ENCODE data around the gene FALEC. TPM values are rescaled to one million over a fixed set of nuclear protein-coding genes. Genes with fewer than 3 reads are reported as not detected.
"Not testable (repeated sequence)": the region's sequence is repeated elsewhere in the genome, so short reads cannot be mapped to it uniquely, and the experiment has no call there.

Gene FALEC
- total and polyA plus RNA-seq, 5 donors from 2014 or later, result 0.42 TPM; not detected in 4

DNA sequence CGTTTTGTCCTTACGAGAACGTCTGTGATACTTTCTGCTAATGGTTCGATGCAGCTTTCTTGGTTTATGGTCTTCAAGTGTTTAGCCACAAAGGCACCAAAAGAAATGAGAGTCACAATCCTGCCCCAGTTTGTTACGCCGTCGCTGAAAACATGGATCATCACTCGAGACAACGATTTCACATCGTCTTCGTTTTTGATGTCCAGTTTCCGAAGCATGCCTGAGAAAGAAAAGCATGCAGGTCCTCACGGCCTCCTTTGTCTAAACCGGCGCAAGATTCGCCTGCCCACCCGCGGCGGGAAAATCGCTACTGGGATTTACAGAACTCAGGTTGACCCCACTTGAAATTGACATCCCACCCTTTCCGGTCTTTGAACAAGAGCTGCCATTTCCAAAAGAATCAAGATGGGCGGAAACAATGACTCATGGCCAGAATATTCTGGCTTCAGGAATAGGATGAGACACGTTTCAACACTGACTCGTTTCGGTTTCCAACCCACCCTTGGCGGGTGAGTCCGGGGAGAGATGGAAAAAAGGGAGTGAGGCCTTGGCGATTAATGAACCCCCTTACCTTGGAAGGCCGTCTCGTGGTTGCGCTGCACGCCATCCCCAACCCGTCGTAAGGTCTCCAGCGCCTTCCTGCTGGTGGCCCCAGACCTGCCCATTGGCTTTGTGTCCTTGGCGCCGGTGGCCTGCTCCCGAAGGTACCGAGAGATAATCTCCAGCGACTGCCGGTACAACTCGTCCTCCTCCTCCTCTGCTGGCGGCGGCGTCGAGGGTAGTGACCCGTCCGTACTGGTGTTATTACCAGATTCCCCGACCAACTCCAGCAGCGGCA lies 62.9 kb downstream of the FALEC start:
- ATAC-seq (ENCODE audit: low read depth in 2 of 2) (no peak), DNase-seq (peak in 2 of 3 donors; percentile 42 to 55)
- H3K4me1 ChIP-seq (ENCODE audit: control insufficient read depth, insufficient read depth, low read length, poor library complexity, severe bottlenecking), result peaks cover 30% of the 10 kb centered on the region
- peak overlapping the region; percentile 95 for H3K27ac ChIP-seq (ENCODE audit: insufficient read depth, low read length, poor library complexity, severe bottlenecking)
- H3K4me3 Mint-ChIP-seq, result peak overlapping the region; percentile 98 to 100 (median 99)
- no peaks in the 10 kb centered on the region for H3K27me3 ChIP-seq (ENCODE audit: control insufficient read depth, insufficient read depth, low read length)
- H3K9me3 Mint-ChIP-seq, result peaks cover 0 to 3% (median 0%) of the 10 kb centered on the region in 7 donors
- H3K36me3 ChIP-seq (ENCODE audit: control insufficient read depth, insufficient read depth, low read length), result peaks cover 52% of the 10 kb centered on the region
- peak overlapping the region; percentile 99 for H3K4me3 ChIP-seq (ENCODE audit: low read depth, low read length)
- H3K27me3 Mint-ChIP-seq, result peaks cover 9% of the 10 kb centered on the region
- H3K36me3 Mint-ChIP-seq, result peaks cover 53% of the 10 kb centered on the region
- H3K27ac Mint-ChIP-seq, result peak overlapping the region; percentile 97 to 99 (median 98)
- peaks cover 11 to 37% (median 28%) of the 10 kb centered on the region in 4 donors for H3K4me1 Mint-ChIP-seq
- H3K9me3 ChIP-seq (ENCODE audit: control insufficient read depth in 2 of 2, low read length in 2 of 2), result no peaks in the 10 kb centered on the region

DNA sequence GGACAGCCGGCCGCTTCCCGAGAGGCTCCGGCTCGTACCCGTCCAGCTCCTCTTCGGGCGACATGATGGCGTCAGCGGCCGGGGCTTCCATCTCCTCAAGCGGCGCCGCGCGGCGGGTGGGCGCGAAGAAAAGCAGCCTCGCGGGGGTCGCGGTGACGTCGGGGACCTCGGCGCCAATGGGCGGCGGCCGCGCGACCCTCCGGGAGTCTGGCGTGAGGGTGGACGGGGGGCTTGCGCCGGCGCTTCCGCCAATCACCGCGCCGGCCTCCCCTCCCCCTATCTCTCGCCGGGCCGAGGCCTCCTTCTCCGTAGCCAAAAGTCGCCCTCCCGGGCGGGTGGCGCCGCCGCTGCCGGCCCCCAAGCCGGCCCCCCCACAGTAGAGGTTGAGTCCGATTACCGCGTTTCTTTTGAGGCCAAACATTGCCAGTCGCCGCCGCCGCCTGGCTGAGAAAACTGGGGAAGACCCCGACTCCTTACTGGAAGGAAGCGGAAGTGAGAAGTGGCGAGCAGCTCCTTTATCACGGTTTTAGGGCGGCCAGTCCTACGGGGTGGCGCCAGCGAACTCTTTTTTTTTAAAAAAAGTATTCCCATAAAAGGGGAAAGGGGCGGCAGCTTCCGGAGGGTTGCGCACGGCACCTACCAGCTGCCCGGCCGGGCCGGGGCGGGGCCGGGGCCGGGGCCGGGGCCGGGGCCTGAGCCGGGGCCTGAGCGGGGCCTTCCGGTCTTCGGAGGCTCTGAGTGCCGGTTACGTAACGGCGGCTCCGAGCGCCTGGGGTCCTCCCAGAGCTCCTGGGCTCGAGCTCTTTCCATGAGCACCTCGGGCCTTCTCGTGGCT lies 63.8 kb downstream of the FALEC start, which contains the start of gene MCL1:
Gene MCL1, minus strand, starts transcription at position 501 of the 835 bp plus-strand sequence. Its CDS starts 80 bp downstream, at position 421.
- DNase-seq (peak; percentile 82 to 95 (median 83)), ATAC-seq (ENCODE audit: low read depth in 2 of 2) (peak; percentile 82 to 88)
- Mint-ChIP-seq H3K9me3 (peaks cover 0 to 3% (median 0%) of the 10 kb centered on the region in 7 donors), H3K4me1 (peaks cover 11 to 33% (median 25%) of the 10 kb centered on the region in 4 donors), H3K27me3 (peaks cover 9% of the 10 kb centered on the region), H3K27ac (peak within 1 kb of the TSS; percentile 97 to 99 (median 98)), H3K4me3 (peak within 1 kb of the TSS; percentile 98 to 100 (median 99)), H3K36me3 (peaks cover 47% of the 10 kb centered on the region)
- H3K4me1 ChIP-seq (ENCODE audit: control insufficient read depth, insufficient read depth, low read length, poor library complexity, severe bottlenecking), result peaks cover 22% of the 10 kb centered on the region
- H3K36me3 ChIP-seq (ENCODE audit: control insufficient read depth, insufficient read depth, low read length), result peaks cover 45% of the 10 kb centered on the region
- H3K27ac ChIP-seq (ENCODE audit: insufficient read depth, low read length, poor library complexity, severe bottlenecking), result peak within 1 kb of the TSS; percentile 95
- H3K9me3 ChIP-seq (ENCODE audit: control insufficient read depth in 2 of 2, low read length in 2 of 2), result no peaks in the 10 kb centered on the region
- H3K27me3 ChIP-seq (ENCODE audit: control insufficient read depth, insufficient read depth, low read length), result no peaks in the 10 kb centered on the region
- peak within 1 kb of the TSS; percentile 99 for H3K4me3 ChIP-seq (ENCODE audit: low read depth, low read length)

DNA sequence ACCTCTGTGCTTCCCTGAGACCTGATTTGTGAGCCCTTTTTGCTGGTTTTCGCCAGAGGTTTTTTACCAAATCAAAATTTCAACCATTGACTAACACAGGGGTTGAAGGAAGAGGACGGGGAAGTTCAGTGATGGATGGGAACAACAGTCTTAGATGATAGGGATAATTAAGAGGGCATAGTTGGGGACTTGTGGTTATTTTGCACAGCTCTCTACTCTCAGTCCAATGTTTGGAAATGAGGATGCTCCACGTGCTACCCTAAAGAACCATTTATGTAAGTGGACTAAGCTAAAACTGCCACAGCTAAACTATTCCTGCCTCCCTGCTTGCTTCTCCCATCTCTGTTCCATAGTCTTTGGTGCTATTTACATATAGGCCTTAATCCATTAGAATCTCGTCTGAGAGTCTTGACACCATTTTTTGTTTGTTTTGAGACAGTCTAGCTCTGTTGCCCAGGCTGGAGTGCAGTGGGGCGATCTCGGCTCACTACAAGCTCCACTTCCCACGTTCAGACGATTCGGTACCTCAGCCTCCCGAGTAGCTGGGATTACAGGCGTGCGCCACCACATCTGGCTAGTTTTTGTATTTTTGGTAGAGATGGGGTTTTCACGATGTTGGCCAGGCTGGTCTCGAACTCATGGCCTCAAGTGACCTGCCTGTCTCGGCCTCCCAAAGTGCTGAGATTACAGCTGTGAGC lies 64.5 kb downstream of the FALEC start:
- peak overlapping the region; percentile 82 to 99 (median 98) for H3K4me3 Mint-ChIP-seq
- no peaks in the 10 kb centered on the region for H3K9me3 ChIP-seq (ENCODE audit: control insufficient read depth in 2 of 2, low read length in 2 of 2)
- H3K27ac ChIP-seq (ENCODE audit: insufficient read depth, low read length, poor library complexity, severe bottlenecking), result peak overlapping the region; percentile 95
- peaks cover 9% of the 10 kb centered on the region for H3K27me3 Mint-ChIP-seq
- H3K4me1 ChIP-seq (ENCODE audit: control insufficient read depth, insufficient read depth, low read length, poor library complexity, severe bottlenecking), result peaks cover 15% of the 10 kb centered on the region
- H3K4me1 Mint-ChIP-seq, result peaks cover 11 to 27% (median 20%) of the 10 kb centered on the region in 4 donors
- H3K9me3 Mint-ChIP-seq, result peaks cover 0 to 3% (median 0%) of the 10 kb centered on the region in 7 donors
- H3K36me3 Mint-ChIP-seq, result peaks cover 40% of the 10 kb centered on the region
- H3K27me3 ChIP-seq (ENCODE audit: control insufficient read depth, insufficient read depth, low read length), result no peaks in the 10 kb centered on the region
- DNase-seq (no peak), ATAC-seq (ENCODE audit: low read depth in 2 of 2) (peak in 1 of 2 donors; percentile 1)
- H3K4me3 ChIP-seq (ENCODE audit: low read depth, low read length), result peak overlapping the region; percentile 83
- peak overlapping the region; percentile 94 to 97 (median 97) for H3K27ac Mint-ChIP-seq
- peaks cover 37% of the 10 kb centered on the region for H3K36me3 ChIP-seq (ENCODE audit: control insufficient read depth, insufficient read depth, low read length)

DNA sequence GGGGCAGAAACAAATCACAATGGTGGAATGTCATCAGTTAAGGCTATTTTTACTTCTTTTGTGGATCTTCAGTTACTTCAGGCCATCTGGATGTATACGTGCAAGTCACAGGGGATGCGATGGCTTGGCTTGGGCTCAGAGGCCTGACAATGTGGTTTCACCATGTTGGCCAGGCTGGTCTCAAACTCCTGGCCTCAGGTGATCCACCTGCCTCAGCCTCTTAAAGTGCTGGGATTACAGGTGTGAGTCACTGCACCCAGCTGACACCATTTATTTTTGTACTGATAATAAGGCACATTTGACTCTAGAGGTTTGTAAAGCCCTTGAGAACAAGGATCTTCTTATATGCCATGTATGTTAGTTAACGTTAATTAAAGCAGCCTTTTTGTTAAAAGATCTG lies 65.4 kb downstream of the FALEC start:
- H3K4me1 ChIP-seq (ENCODE audit: control insufficient read depth, insufficient read depth, low read length, poor library complexity, severe bottlenecking); ATAC-seq (ENCODE audit: low read depth in 2 of 2); H3K27me3 ChIP-seq (ENCODE audit: control insufficient read depth, insufficient read depth, low read length); H3K9me3 ChIP-seq (ENCODE audit: control insufficient read depth in 2 of 2, low read length in 2 of 2); H3K4me3 ChIP-seq (ENCODE audit: low read depth, low read length); H3K9me3 Mint-ChIP-seq; H3K27ac ChIP-seq (ENCODE audit: insufficient read depth, low read length, poor library complexity, severe bottlenecking); DNase-seq; H3K27me3 Mint-ChIP-seq: not testable (repeated sequence)
- Mint-ChIP-seq H3K4me3 (peak overlapping the region; percentile 82 to 99 (median 98)), H3K4me1 (peaks cover 11 to 30% (median 20%) of the 10 kb centered on the region in 4 donors), H3K36me3 (peaks cover 31% of the 10 kb centered on the region), H3K27ac (peak overlapping the region; percentile 94 to 97 (median 97))
- peaks cover 29% of the 10 kb centered on the region for H3K36me3 ChIP-seq (ENCODE audit: control insufficient read depth, insufficient read depth, low read length)

DNA sequence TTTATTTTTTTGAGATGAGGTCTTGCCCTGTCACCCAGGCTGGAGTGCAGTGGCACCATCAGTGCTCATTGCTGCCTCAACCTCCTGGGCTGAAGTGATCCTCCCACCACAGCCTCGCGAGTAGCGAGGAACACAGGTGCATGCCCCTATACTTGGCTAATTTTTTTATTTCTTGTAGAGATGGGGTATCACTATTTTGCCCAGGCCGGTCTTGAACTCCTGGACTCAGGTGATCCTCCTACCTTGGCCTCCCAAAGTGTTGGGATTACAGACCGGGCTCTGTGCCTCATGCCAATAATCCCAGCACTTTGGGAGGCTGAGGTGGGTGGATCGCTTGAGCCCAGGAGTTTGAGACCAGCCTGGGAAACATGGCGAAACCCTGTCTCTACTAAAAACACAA lies 65.9 kb downstream of the FALEC start:
- peaks cover 26% of the 10 kb centered on the region for H3K36me3 Mint-ChIP-seq
- H3K27me3 Mint-ChIP-seq; ATAC-seq (ENCODE audit: low read depth in 2 of 2); H3K27me3 ChIP-seq (ENCODE audit: control insufficient read depth, insufficient read depth, low read length); H3K4me1 ChIP-seq (ENCODE audit: control insufficient read depth, insufficient read depth, low read length, poor library complexity, severe bottlenecking); DNase-seq; H3K4me3 Mint-ChIP-seq; H3K9me3 ChIP-seq (ENCODE audit: control insufficient read depth in 2 of 2, low read length in 2 of 2); H3K4me3 ChIP-seq (ENCODE audit: low read depth, low read length); H3K27ac ChIP-seq (ENCODE audit: insufficient read depth, low read length, poor library complexity, severe bottlenecking); H3K9me3 Mint-ChIP-seq: not testable (repeated sequence)
- H3K27ac Mint-ChIP-seq, result peak overlapping the region in 1 of 3 donors; percentile 97
- H3K4me1 Mint-ChIP-seq, result peaks cover 11 to 32% (median 20%) of the 10 kb centered on the region in 4 donors
- H3K36me3 ChIP-seq (ENCODE audit: control insufficient read depth, insufficient read depth, low read length), result peaks cover 24% of the 10 kb centered on the region

DNA sequence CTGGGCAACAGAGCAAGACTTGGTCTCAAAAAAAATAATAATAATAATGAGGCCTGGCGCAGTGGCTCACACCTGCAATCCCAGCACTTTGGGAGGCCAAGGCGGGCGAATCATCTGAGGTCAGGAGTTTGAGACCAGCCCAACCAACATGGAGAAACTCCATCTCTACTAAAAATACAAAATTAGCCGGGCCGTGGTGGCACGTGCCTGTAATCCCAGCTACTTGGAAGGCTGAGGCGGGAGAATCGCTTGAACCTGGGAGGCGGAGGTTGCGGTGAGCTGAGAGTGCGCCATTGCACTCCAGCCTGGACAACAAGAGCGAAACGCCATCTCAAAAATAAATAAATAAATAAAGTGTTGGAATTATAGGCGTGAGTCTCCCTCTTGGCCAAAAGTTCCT lies 66.4 kb downstream of the FALEC start:
- H3K9me3 Mint-ChIP-seq; H3K27ac ChIP-seq (ENCODE audit: insufficient read depth, low read length, poor library complexity, severe bottlenecking); H3K27me3 Mint-ChIP-seq; DNase-seq; H3K4me1 ChIP-seq (ENCODE audit: control insufficient read depth, insufficient read depth, low read length, poor library complexity, severe bottlenecking); H3K27me3 ChIP-seq (ENCODE audit: control insufficient read depth, insufficient read depth, low read length); H3K9me3 ChIP-seq (ENCODE audit: control insufficient read depth in 2 of 2, low read length in 2 of 2); ATAC-seq (ENCODE audit: low read depth in 2 of 2); H3K4me3 ChIP-seq (ENCODE audit: low read depth, low read length): not testable (repeated sequence)
- Mint-ChIP-seq H3K4me1 (peaks cover 11 to 32% (median 20%) of the 10 kb centered on the region in 4 donors), H3K4me3 (peak overlapping the region in 1 of 4 donors; percentile 74), H3K27ac (peak overlapping the region in 1 of 3 donors; percentile 42), H3K36me3 (peaks cover 21% of the 10 kb centered on the region)
- peaks cover 19% of the 10 kb centered on the region for H3K36me3 ChIP-seq (ENCODE audit: control insufficient read depth, insufficient read depth, low read length)

DNA sequence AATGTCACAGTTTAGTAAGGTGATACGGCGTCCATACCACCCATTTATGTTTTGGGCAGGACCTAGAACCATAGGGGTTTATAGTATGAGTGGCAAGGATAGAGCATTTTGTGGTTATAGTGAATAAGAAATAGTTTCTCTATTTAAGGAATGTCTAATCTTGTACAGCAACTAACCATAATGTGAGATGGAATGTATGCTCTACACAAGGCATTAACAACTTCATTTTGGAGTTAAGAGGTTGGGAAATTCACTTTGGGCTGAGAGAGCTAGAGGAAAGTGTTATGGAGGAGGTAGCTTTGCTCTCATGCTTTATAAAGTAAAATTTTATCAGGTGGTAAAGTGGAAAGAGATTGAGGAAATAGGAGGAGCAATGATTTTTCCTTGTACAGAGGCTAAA lies 66.8 kb downstream of the FALEC start:
- Histone ChIP-seq H3K27me3 (ENCODE audit: control insufficient read depth, insufficient read depth, low read length) (no peaks in the 10 kb centered on the region), H3K4me1 (ENCODE audit: control insufficient read depth, insufficient read depth, low read length, poor library complexity, severe bottlenecking) (peaks cover 8% of the 10 kb centered on the region), H3K36me3 (ENCODE audit: control insufficient read depth, insufficient read depth, low read length) (peaks cover 15% of the 10 kb centered on the region), H3K4me3 (ENCODE audit: low read depth, low read length) (no peak overlapping the region), H3K27ac (ENCODE audit: insufficient read depth, low read length, poor library complexity, severe bottlenecking) (no peak overlapping the region), H3K9me3 (ENCODE audit: control insufficient read depth in 2 of 2, low read length in 2 of 2) (no peaks in the 10 kb centered on the region)
- peaks cover 0 to 2% (median 0%) of the 10 kb centered on the region in 7 donors for H3K9me3 Mint-ChIP-seq
- peaks cover 11 to 32% (median 20%) of the 10 kb centered on the region in 4 donors for H3K4me1 Mint-ChIP-seq
- H3K4me3 Mint-ChIP-seq, result peak overlapping the region in 1 of 4 donors; percentile 74
- H3K27me3 Mint-ChIP-seq, result peaks cover 9% of the 10 kb centered on the region
- H3K27ac Mint-ChIP-seq, result peak overlapping the region in 2 of 3 donors; percentile 22 to 42
- no peak for ATAC-seq (ENCODE audit: low read depth in 2 of 2)
- peaks cover 17% of the 10 kb centered on the region for H3K36me3 Mint-ChIP-seq
- no peak for DNase-seq

Data from CD4-positive, CD25-positive, alpha-beta regulatory T cell (primary cell).